HEK293T (cell line): ENCODE data around the gene SPEF2.

Experiments
- CTCF ChIA-PET: fragments of 350-600 bp; formaldehyde crosslinking; extraction: SDS; loops from one replicate; lab custom pipeline; 2021; ENCODE audit warnings: antibody characterized with exemption, inconsistent platforms; lab: Yijun Ruan, JAX
- POLR2A ChIA-PET: fragments of 350-600 bp; formaldehyde crosslinking; extraction: SDS; loops from one replicate; lab custom pipeline; 2020; ENCODE audit warnings: antibody characterized with exemption, inconsistent platforms; lab: Yijun Ruan, JAX
- DNase-seq: peaks from one replicate; pipeline ENCODE4 v3.0.0; 2012; ENCODE audit warnings: mixed read lengths; ENCODE audit errors: extremely low spot score
- ARNT ChIP-seq: fragments of 450-650 bp; IDR thresholded peaks from 2 replicates; pipeline ENCODE4 v1.6.1; 2017; ENCODE audit warnings: mild to moderate bottlenecking
- BHLHE40 ChIP-seq: fragments of 450-650 bp; IDR thresholded peaks from 2 replicates; pipeline ENCODE4 v1.6.1; 2016; ENCODE audit warnings: mild to moderate bottlenecking, moderate library complexity, borderline replicate concordance
- CTBP1 ChIP-seq: fragments of 450-650 bp; IDR thresholded peaks from 2 replicates; pipeline ENCODE4 v1.6.1; 2016; ENCODE audit warnings: borderline replicate concordance
- ELF4 ChIP-seq: fragments of 450-650 bp; IDR thresholded peaks from 2 replicates; pipeline ENCODE4 v1.6.1; 2017; ENCODE audit warnings: antibody characterized with exemption
- FOXA1 ChIP-seq: fragments of 450-650 bp; IDR thresholded peaks from 2 replicates; pipeline ENCODE4 v1.6.1; 2016; ENCODE audit warnings: mild to moderate bottlenecking
- FOXK2 ChIP-seq: fragments of 450-650 bp; IDR thresholded peaks from 2 replicates; pipeline ENCODE4 v1.6.1; 2016; ENCODE audit warnings: mild to moderate bottlenecking
- FOXM1 ChIP-seq: fragments of 450-650 bp; IDR thresholded peaks from 2 replicates; pipeline ENCODE4 v1.6.1; 2017; ENCODE audit warnings: mild to moderate bottlenecking, borderline replicate concordance
- HDGF ChIP-seq: fragments of 450-650 bp; IDR thresholded peaks from 2 replicates; pipeline ENCODE4 v1.6.1; 2017; ENCODE audit warnings: antibody characterized with exemption, borderline replicate concordance
- L3MBTL2 ChIP-seq: fragments of 450-650 bp; conservative IDR thresholded peaks from 2 replicates; pipeline ENCODE4 v1.6.1; 2016; ENCODE audit warnings: mild to moderate bottlenecking
- LEF1 ChIP-seq: fragments of 450-650 bp; IDR thresholded peaks from 2 replicates; pipeline ENCODE4 v1.6.1; 2017; ENCODE audit warnings: mild to moderate bottlenecking, borderline replicate concordance
- NFRKB ChIP-seq: fragments of 450-650 bp; IDR thresholded peaks from 2 replicates; pipeline ENCODE4 v1.6.1; 2016; ENCODE audit warnings: mild to moderate bottlenecking, moderate library complexity
- SP1 ChIP-seq: fragments of 450-650 bp; IDR thresholded peaks from 2 replicates; pipeline ENCODE4 v1.6.1; 2017
- SUZ12 ChIP-seq: fragments of 450-650 bp; IDR thresholded peaks from 2 replicates; pipeline ENCODE4 v1.6.1; 2016; ENCODE audit warnings: mild to moderate bottlenecking
- TARDBP ChIP-seq: fragments of 450-650 bp; IDR thresholded peaks from 2 replicates; pipeline ENCODE4 v1.6.1; 2016
- ZNF384 ChIP-seq: fragments of 450-650 bp; IDR thresholded peaks from 2 replicates; pipeline ENCODE4 v1.6.1; 2016
- TF ChIP-seq, protein P1 (sequence below): fragments of 450-650 bp; IDR thresholded peaks from 2 replicates; pipeline ENCODE4 v1.6.1; 2016

Gene SPEF2

GRCh38 chr5:35785601-35786085 is 168.0 kb downstream of the SPEF2 start:
- POLR2A ChIA-PET = no interaction called here
- TF ChIP-seq ELF4 (no peak), NFRKB (no peak), FOXK2 (no peak), ARNT (no peak), TARDBP (no peak), FOXM1 (no peak), ZNF384 (no peak), L3MBTL2 (no peak), FOXA1 (no peak), BHLHE40 (no peak), LEF1 (no peak), CTBP1 (no peak), SUZ12 (no peak), SP1 (no peak), HDGF (no peak)
- TF ChIP-seq, protein P1, sequence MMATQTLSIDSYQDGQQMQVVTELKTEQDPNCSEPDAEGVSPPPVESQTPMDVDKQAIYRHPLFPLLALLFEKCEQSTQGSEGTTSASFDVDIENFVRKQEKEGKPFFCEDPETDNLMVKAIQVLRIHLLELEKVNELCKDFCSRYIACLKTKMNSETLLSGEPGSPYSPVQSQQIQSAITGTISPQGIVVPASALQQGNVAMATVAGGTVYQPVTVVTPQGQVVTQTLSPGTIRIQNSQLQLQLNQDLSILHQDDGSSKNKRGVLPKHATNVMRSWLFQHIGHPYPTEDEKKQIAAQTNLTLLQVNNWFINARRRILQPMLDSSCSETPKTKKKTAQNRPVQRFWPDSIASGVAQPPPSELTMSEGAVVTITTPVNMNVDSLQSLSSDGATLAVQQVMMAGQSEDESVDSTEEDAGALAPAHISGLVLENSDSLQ = no peak
- CTCF ChIA-PET = interaction anchor here (0.6 kb wide), 1 partner anchor 82 kb away, joined by 4 read pairs; no protein-coding TSS in a partner anchor
- no peak for DNase-seq

DNA sequence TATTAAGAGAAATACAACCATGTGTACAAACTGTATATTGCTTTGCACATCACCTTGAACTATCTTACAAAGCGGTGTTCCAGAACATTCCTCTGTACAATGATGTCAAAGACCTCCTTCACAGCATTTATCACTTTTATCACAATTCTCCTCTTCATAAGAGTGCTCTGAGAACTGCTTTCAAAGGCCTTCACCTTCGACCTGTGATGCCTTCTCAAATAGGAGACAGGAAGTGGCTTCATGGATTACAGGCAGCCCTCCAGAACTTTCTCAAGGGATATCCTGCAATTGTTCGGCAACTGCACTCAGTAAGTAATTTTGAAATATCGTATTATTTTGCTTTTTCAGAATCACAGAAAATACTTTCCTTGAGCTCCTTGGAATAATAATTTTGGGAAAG is 171.1 kb downstream of the SPEF2 start:
- ChIA-PET POLR2A (no interaction called here), CTCF (no interaction called here)
- TF ChIP-seq CTBP1 (no peak), LEF1 (no peak)
- no peak for DNase-seq

GRCh38 chr5:35789732-35790456 is 172.2 kb downstream of the SPEF2 start:
- TF ChIP-seq FOXK2 (no peak), TARDBP (no peak), L3MBTL2 (no peak), HDGF (no peak), NFRKB (no peak), ARNT (no peak), SUZ12 (no peak), SP1 (no peak), FOXA1 (no peak), CTBP1 (no peak), FOXM1 (no peak), ZNF384 (no peak), LEF1 (no peak), ELF4 (no peak)
- TF ChIP-seq, protein P1 = no peak
- POLR2A ChIA-PET = no interaction called here
- no peak for DNase-seq
- CTCF ChIA-PET = interaction anchor here (0.7 kb wide), 1 partner anchor 33 kb away, joined by 3 read pairs; no protein-coding TSS in a partner anchor

- CTCF ChIA-PET = interaction anchor here (0.7 kb wide), 1 partner anchor 33 kb away, joined by 3 read pairs; no protein-coding TSS in a partner anchor
- POLR2A ChIA-PET = no interaction called here
Measured at GRCh38 chr5:35790457-35790822, 172.8 kb downstream of the SPEF2 start.

DNA sequence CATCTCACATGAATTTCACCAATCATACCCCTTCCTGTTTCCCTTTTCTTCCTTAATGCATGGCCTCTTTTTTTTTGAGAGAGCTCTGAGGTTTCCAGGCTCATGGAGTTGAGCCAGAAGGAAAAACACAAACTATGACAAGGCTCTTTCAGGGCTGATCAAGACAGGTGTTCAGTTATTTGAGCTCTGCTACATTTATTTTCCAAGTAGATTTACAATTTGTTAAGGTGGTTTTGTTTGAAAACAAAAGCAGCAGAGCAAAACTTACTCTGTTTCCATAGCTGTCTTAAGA is 176.6 kb downstream of the SPEF2 start:
- DNase-seq = no peak
- ChIA-PET POLR2A (interaction anchor here (0.6 kb wide), 1 partner anchor 664 kb away, joined by 3 read pairs; no protein-coding TSS in a partner anchor), CTCF (interaction anchor here (0.7 kb wide), 1 partner anchor 946 kb away, joined by 3 read pairs; no protein-coding TSS in a partner anchor)
- no peak for TF ChIP-seq FOXM1
- TF ChIP-seq LEF1 = no peak
- no peak for TF ChIP-seq L3MBTL2
- no peak for TF ChIP-seq NFRKB
- TF ChIP-seq, protein P1 = no peak
- no peak for TF ChIP-seq CTBP1

More at GRCh38 chr5:35790457-35790822, 172.8 kb downstream of the SPEF2 start:
- TF ChIP-seq FOXA1 (no peak), ELF4 (no peak), ZNF384 (no peak), FOXK2 (no peak), SP1 (no peak), NFRKB (no peak), LEF1 (no peak), BHLHE40 (no peak)
- DNase-seq = no peak

- no peak for DNase-seq
- POLR2A ChIA-PET = no interaction called here
- CTCF ChIA-PET = no interaction called here
- no peak for TF ChIP-seq CTBP1
- TF ChIP-seq TARDBP = no peak
- no peak for TF ChIP-seq ELF4
- TF ChIP-seq FOXM1 = no peak
Measured at GRCh38 chr5:35794684-35795375, 177.2 kb downstream of the SPEF2 start.
